WTC11 (cell line): ENCODE results near the gene GOLGA6L10. TPM values are rescaled to one million over a fixed set of nuclear protein-coding genes. Genes with fewer than 3 reads are reported as not detected.
A peak's percentile ranks its signal among the peaks of the same experiment; 100 is the strongest.

Source experiments
- ATAC-seq: fragments of 200-7000 bp; cut with Tn5 transposase; 2 replicates; pipeline ENCODE4 v1.10.0; 2021; ENCODE audit warnings: mild to moderate bottlenecking, moderate library complexity
- CTCF ChIA-PET: fragments of 300-600 bp; sonication (Branson Sonifier 250); formaldehyde crosslinking; loops from one replicate; lab custom pipeline; 2021; ENCODE audit warnings: antibody characterized with exemption; lab: Charles Lee
- POLR2A ChIA-PET: fragments of 350-600 bp; sonication (Branson Sonifier 250); formaldehyde crosslinking; loops from one replicate; lab custom pipeline; 2021; ENCODE audit warnings: antibody characterized with exemption; lab: Charles Lee
- DNase-seq: peaks from one replicate; pipeline ENCODE4 v3.0.0; 2021; ENCODE audit warnings: low spot score
- H3K27ac Mint-ChIP-seq: 2 replicates; pipeline ENCODE4 v1.8.0; 2021; ENCODE audit warnings: mixed read lengths
- H3K27me3 Mint-ChIP-seq: 2 replicates; pipeline ENCODE4 v1.8.0; 2021; ENCODE audit warnings: low read depth, mild to moderate bottlenecking, moderate library complexity, mixed read lengths
- H3K36me3 Mint-ChIP-seq: 2 replicates; pipeline ENCODE4 v1.8.0; 2021; ENCODE audit warnings: mixed read lengths
- H3K4me1 Mint-ChIP-seq: 2 replicates; pipeline ENCODE4 v1.8.0; 2022; ENCODE audit warnings: mixed read lengths
- H3K4me3 Mint-ChIP-seq: 2 replicates; pipeline ENCODE4 v1.8.0; 2021; ENCODE audit warnings: mild to moderate bottlenecking, moderate library complexity, mixed read lengths
- H3K9me3 Mint-ChIP-seq: 2 replicates; pipeline ENCODE4 v1.8.0; 2021; ENCODE audit warnings: mixed read lengths
- ERG ChIP-seq: fragments of 250-450 bp; sonication (Bioruptor Pico); IDR thresholded peaks from 2 replicates; pipeline ENCODE4 v1.8.0; 2021; ENCODE audit warnings: mild to moderate bottlenecking
- GABPB1 ChIP-seq: sonication (generic); formaldehyde crosslinking; IDR thresholded peaks from 2 replicates; pipeline ENCODE4 v1.8.1; 2023; ENCODE audit warnings: mild to moderate bottlenecking, missing genetic modification reagents
- GTF2I ChIP-seq: fragments of 250-450 bp; sonication (Bioruptor Pico); conservative IDR thresholded peaks from 2 replicates; pipeline ENCODE4 v1.4.0; 2021; ENCODE audit warnings: mild to moderate bottlenecking
- MAX ChIP-seq: sonication (generic); formaldehyde crosslinking; IDR thresholded peaks from 2 replicates; pipeline ENCODE4 v1.8.0; 2022; ENCODE audit warnings: mild to moderate bottlenecking, missing genetic modification reagents
- NFYB ChIP-seq: sonication (generic); formaldehyde crosslinking; conservative IDR thresholded peaks from 2 replicates; pipeline ENCODE4 v1.8.0; 2022; ENCODE audit warnings: low read depth, missing genetic modification reagents
- RELA ChIP-seq: sonication (generic); formaldehyde crosslinking; IDR thresholded peaks from 2 replicates; pipeline ENCODE4 v1.8.1; 2022; ENCODE audit warnings: missing genetic modification reagents, mild to moderate bottlenecking, borderline replicate concordance
- SMAD3 ChIP-seq: sonication (generic); formaldehyde crosslinking; IDR thresholded peaks from 2 replicates; pipeline ENCODE4 v1.8.0; 2022; ENCODE audit warnings: missing genetic modification reagents, mild to moderate bottlenecking, borderline replicate concordance
- SP1 ChIP-seq: sonication (generic); formaldehyde crosslinking; conservative IDR thresholded peaks from 2 replicates; pipeline ENCODE4 v1.8.1; 2022; ENCODE audit warnings: missing genetic modification reagents
- TCF7 ChIP-seq: sonication (generic); formaldehyde crosslinking; IDR thresholded peaks from 2 replicates; pipeline ENCODE4 v1.8.0; 2022; ENCODE audit warnings: mild to moderate bottlenecking, low read depth, missing genetic modification reagents, moderate library complexity
- ZBTB43 ChIP-seq: sonication (generic); formaldehyde crosslinking; IDR thresholded peaks from 2 replicates; pipeline ENCODE4 v1.8.1; 2023; ENCODE audit warnings: mild to moderate bottlenecking, missing genetic modification reagents
- ZNF138 ChIP-seq: sonication (generic); formaldehyde crosslinking; conservative IDR thresholded peaks from 2 replicates; pipeline ENCODE4 v1.8.1; 2022; ENCODE audit warnings: mild to moderate bottlenecking, moderate library complexity, missing genetic modification reagents
- ZNF232 ChIP-seq: sonication (generic); formaldehyde crosslinking; IDR thresholded peaks from 2 replicates; pipeline ENCODE4 v1.8.0; 2022; ENCODE audit warnings: mild to moderate bottlenecking, missing genetic modification reagents
- ZNF317 ChIP-seq: sonication (generic); formaldehyde crosslinking; IDR thresholded peaks from 2 replicates; pipeline ENCODE4 v1.8.1; 2023; ENCODE audit warnings: low read depth, mild to moderate bottlenecking, moderate library complexity, missing genetic modification reagents, borderline replicate concordance
- ZNF423 ChIP-seq: fragments of 250-450 bp; sonication (Bioruptor Pico); IDR thresholded peaks from 2 replicates; pipeline ENCODE4 v2.1.2; 2022; ENCODE audit warnings: mild to moderate bottlenecking, moderate library complexity
- ZNF425 ChIP-seq: fragments of 250-450 bp; sonication (Bioruptor Pico); conservative IDR thresholded peaks from 2 replicates; pipeline ENCODE4 v1.9.0; 2021; ENCODE audit warnings: mild to moderate bottlenecking
- ZNF532 ChIP-seq: fragments of 250-450 bp; sonication (Bioruptor Pico); IDR thresholded peaks from 2 replicates; pipeline ENCODE4 v1.9.0; 2021; ENCODE audit warnings: mild to moderate bottlenecking, borderline replicate concordance
- total RNA-seq: library from RNA; stranded (reverse); gene quantifications from 3 replicates; pipeline ENCODE4 v1.2.3, GENCODE V29; 2021
- TF ChIP-seq, protein P1 (sequence below): sonication (generic); formaldehyde crosslinking; IDR thresholded peaks from 2 replicates; pipeline ENCODE4 v1.8.1; 2022; ENCODE audit warnings: low read depth, missing genetic modification reagents, borderline replicate concordance
- TF ChIP-seq, protein P2 (sequence below): fragments of 250-450 bp; sonication (Bioruptor Pico); IDR thresholded peaks from 2 replicates; pipeline ENCODE4 v1.9.0; 2021; ENCODE audit warnings: mild to moderate bottlenecking
- TF ChIP-seq, protein P3 (sequence below): sonication (generic); formaldehyde crosslinking; IDR thresholded peaks from 2 replicates; pipeline ENCODE4 v1.8.1; 2022; ENCODE audit warnings: low read depth, mild to moderate bottlenecking, moderate library complexity, missing genetic modification reagents, borderline replicate concordance

The GOLGA6L10 gene
- total RNA-seq, 1 experiment from 2014 or later = 5.8 TPM

- no peak overlapping the region for H3K27ac Mint-ChIP-seq
- ATAC-seq (peak; percentile 80), DNase-seq (no peak)
- H3K27me3 Mint-ChIP-seq = no peaks in the 10 kb centered on the region; the same call in 1 of the 2 replicates
- no peak overlapping the region for H3K4me3 Mint-ChIP-seq
- no peaks in the 10 kb centered on the region for H3K36me3 Mint-ChIP-seq
- CTCF ChIA-PET = interaction anchor here (0.6 kb wide), 1 partner anchor 9 kb away, joined by 4 read pairs; no protein-coding TSS in a partner anchor
- peaks cover 6% of the 10 kb centered on the region for H3K4me1 Mint-ChIP-seq
- peaks cover under 1% of the 10 kb centered on the region; the same call in 1 of the 2 replicates for H3K9me3 Mint-ChIP-seq
- TF ChIP-seq ERG (CRISPR knock-in tag) (no peak), ZNF232 (CRISPR knock-in tag) (no peak), GABPB1 (CRISPR knock-in tag) (no peak), ZNF423 (CRISPR knock-in tag) (peak; percentile 85)
- TF ChIP-seq, protein P1, sequence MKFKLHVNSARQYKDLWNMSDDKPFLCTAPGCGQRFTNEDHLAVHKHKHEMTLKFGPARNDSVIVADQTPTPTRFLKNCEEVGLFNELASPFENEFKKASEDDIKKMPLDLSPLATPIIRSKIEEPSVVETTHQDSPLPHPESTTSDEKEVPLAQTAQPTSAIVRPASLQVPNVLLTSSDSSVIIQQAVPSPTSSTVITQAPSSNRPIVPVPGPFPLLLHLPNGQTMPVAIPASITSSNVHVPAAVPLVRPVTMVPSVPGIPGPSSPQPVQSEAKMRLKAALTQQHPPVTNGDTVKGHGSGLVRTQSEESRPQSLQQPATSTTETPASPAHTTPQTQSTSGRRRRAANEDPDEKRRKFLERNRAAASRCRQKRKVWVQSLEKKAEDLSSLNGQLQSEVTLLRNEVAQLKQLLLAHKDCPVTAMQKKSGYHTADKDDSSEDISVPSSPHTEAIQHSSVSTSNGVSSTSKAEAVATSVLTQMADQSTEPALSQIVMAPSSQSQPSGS (CRISPR knock-in tag) = no peak
- TF ChIP-seq, all 79 proteins: peak for 1
- POLR2A ChIA-PET = no interaction called here
Observed at GRCh38 chr15:82294061-82294690, 55.1 kb downstream of the GOLGA6L10 start.

- ChIA-PET POLR2A (no interaction called here), CTCF (no interaction called here)
- Mint-ChIP-seq H3K4me3 (no peak overlapping the region), H3K4me1 (peaks cover 6% of the 10 kb centered on the region), H3K9me3 (peaks cover 11% of the 10 kb centered on the region), H3K36me3 (peaks cover 4% of the 10 kb centered on the region; the same call in 1 of the 2 replicates), H3K27me3 (no peaks in the 10 kb centered on the region; the same call in 1 of the 2 replicates), H3K27ac (no peak overlapping the region)
- DNase-seq (no peak), ATAC-seq (no peak)
- TF ChIP-seq NFYB (CRISPR knock-in tag) = no peak
- no peak for TF ChIP-seq ZBTB43 (CRISPR knock-in tag)
- TF ChIP-seq SMAD3 (CRISPR knock-in tag) = no peak
- no peak for TF ChIP-seq MAX (CRISPR knock-in tag)
- TF ChIP-seq, protein P2, sequence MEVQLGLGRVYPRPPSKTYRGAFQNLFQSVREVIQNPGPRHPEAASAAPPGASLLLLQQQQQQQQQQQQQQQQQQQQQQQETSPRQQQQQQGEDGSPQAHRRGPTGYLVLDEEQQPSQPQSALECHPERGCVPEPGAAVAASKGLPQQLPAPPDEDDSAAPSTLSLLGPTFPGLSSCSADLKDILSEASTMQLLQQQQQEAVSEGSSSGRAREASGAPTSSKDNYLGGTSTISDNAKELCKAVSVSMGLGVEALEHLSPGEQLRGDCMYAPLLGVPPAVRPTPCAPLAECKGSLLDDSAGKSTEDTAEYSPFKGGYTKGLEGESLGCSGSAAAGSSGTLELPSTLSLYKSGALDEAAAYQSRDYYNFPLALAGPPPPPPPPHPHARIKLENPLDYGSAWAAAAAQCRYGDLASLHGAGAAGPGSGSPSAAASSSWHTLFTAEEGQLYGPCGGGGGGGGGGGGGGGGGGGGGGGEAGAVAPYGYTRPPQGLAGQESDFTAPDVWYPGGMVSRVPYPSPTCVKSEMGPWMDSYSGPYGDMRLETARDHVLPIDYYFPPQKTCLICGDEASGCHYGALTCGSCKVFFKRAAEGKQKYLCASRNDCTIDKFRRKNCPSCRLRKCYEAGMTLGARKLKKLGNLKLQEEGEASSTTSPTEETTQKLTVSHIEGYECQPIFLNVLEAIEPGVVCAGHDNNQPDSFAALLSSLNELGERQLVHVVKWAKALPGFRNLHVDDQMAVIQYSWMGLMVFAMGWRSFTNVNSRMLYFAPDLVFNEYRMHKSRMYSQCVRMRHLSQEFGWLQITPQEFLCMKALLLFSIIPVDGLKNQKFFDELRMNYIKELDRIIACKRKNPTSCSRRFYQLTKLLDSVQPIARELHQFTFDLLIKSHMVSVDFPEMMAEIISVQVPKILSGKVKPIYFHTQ = no peak
- no peak for TF ChIP-seq TCF7
- no peak for TF ChIP-seq GTF2I (CRISPR knock-in tag)
- TF ChIP-seq ZNF425 = no peak
- TF ChIP-seq, protein P3, sequence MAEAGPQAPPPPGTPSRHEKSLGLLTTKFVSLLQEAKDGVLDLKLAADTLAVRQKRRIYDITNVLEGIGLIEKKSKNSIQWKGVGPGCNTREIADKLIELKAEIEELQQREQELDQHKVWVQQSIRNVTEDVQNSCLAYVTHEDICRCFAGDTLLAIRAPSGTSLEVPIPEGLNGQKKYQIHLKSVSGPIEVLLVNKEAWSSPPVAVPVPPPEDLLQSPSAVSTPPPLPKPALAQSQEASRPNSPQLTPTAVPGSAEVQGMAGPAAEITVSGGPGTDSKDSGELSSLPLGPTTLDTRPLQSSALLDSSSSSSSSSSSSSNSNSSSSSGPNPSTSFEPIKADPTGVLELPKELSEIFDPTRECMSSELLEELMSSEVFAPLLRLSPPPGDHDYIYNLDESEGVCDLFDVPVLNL (CRISPR knock-in tag) = no peak
- TF ChIP-seq ZNF317 (CRISPR knock-in tag) = no peak
- TF ChIP-seq ZNF532 (CRISPR knock-in tag) = no peak
- no peak for TF ChIP-seq ZNF138 (CRISPR knock-in tag)
- TF ChIP-seq SP1 (CRISPR knock-in tag) = no peak
- TF ChIP-seq RELA (CRISPR knock-in tag) = no peak
Observed at GRCh38 chr15:82292271-82292670, 57.0 kb downstream of the GOLGA6L10 start.
